ENCODE measurements around the gene AOPEP.
A peak's percentile ranks its signal among the peaks of the same experiment; 100 is the strongest.

AOPEP gene, protein sequence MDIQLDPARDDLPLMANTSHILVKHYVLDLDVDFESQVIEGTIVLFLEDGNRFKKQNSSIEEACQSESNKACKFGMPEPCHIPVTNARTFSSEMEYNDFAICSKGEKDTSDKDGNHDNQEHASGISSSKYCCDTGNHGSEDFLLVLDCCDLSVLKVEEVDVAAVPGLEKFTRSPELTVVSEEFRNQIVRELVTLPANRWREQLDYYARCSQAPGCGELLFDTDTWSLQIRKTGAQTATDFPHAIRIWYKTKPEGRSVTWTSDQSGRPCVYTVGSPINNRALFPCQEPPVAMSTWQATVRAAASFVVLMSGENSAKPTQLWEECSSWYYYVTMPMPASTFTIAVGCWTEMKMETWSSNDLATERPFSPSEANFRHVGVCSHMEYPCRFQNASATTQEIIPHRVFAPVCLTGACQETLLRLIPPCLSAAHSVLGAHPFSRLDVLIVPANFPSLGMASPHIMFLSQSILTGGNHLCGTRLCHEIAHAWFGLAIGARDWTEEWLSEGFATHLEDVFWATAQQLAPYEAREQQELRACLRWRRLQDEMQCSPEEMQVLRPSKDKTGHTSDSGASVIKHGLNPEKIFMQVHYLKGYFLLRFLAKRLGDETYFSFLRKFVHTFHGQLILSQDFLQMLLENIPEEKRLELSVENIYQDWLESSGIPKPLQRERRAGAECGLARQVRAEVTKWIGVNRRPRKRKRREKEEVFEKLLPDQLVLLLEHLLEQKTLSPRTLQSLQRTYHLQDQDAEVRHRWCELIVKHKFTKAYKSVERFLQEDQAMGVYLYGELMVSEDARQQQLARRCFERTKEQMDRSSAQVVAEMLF

GRCh38 chr9:94726495-94727191, at the start of gene AOPEP:
Gene AOPEP, plus strand, starts transcription at chr9:94726699. Its CDS starts 33,085 bp downstream, at chr9:94759784.
- peak; percentile 94 for DNase-seq

GRCh38 chr9:94677929-94678328, 48.6 kb upstream of the AOPEP start:
- DNase-seq = no peak

GRCh38 chr9:94679587-94679986, 46.9 kb upstream of the AOPEP start:
- DNase-seq = no peak

- no peak for DNase-seq
Measured at GRCh38 chr9:94680020-94680419, 46.5 kb upstream of the AOPEP start.

GRCh38 chr9:94680621-94681020, 45.9 kb upstream of the AOPEP start:
- no peak for DNase-seq

DNA sequence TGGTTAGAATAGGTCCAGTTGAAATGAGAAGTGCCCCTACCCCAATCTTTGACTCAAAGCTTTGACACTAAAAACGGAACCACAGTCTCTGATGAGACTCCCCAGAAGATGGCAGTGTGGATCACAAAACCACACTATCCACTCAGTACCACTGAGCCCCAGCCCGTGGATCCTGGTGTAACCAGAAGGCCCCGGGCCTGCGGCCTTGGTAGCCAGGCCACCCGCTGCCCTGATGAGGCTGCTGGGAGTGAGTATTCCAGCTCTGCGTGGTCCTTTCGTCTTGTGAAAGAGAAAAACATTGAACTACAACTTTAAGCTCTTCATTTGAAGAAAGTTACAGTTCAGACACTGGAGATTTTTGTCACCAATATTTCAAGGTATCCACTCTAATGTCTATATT, 45.0 kb upstream of the AOPEP start:
- peak; percentile 26 for DNase-seq

GRCh38 chr9:94685359-94685758, 41.1 kb upstream of the AOPEP start:
- no peak for DNase-seq

DNA sequence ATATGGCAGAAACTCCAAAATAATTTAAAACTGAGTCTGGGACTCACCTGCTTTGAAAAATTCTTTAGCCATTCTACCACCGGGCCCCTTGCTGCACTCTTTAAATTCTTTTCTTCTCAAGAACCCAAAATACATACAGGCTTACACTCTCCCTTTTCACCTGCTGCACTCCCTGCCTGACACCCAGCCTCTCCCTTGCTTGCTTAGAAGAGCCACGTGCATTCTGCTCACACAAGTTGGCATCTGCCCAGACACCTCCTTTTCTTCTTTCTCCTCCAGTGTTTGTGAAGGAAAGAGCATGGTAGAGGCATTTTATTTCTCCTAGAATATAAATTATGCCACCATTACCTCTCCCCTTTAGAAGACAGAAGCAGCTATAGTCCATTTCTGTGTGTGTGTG, 39.0 kb upstream of the AOPEP start:
- DNase-seq = no peak

DNA sequence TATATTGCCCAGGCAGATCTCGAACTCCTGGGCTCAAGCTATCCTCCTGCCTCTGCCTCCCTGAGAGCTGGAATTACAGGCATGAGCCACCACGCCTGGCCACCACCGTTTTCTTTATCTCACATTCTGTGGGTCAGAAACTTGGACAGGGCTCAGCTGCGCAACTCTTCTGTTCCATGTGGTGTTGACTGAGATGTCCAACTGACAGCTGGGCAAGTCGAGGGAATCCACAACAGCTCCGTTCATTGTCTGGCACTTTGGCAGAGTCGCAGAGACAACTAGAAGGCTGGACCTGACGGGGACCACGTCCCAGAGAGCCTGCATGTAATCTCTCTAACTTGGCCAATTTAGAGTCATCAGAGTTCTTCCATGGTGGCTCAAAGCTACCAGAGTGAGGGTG, 36.2 kb upstream of the AOPEP start:
- DNase-seq = no peak

- DNase-seq = no peak
Measured at GRCh38 chr9:94692601-94693000, 33.9 kb upstream of the AOPEP start.

GRCh38 chr9:94693485-94694204, 32.9 kb upstream of the AOPEP start:
- DNase-seq = no peak

- DNase-seq = no peak
Measured at GRCh38 chr9:94696545-94696944, 30.0 kb upstream of the AOPEP start.

DNA sequence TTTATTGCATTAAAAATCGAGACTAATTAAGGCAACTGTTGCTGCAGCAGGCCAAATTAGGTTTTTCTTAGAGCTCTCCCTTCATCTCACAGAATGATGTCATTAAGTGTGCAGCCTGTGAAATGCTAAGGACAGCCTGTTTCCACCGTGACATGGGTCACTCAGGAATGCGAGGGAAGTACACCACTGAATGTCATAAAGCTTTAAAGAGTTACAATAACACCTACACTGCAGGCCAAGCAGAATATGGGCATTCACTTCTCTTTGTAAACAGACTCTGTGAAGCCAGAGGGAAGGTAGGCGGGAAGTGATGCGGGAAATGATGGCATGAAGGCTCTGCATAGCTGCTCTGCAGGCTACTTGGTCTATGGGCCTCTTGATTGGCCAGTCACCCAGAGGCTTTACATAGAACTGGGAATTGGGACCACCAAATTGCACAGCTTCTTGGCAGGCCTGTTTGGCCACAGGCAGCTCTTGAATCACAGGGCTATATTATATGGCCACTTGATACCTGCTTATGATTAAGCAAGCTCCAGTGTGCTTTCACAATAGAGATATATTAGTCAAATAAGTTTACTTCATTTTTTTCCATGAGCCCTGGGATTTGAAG, 28.4 kb upstream of the AOPEP start:
- no peak for DNase-seq

DNA sequence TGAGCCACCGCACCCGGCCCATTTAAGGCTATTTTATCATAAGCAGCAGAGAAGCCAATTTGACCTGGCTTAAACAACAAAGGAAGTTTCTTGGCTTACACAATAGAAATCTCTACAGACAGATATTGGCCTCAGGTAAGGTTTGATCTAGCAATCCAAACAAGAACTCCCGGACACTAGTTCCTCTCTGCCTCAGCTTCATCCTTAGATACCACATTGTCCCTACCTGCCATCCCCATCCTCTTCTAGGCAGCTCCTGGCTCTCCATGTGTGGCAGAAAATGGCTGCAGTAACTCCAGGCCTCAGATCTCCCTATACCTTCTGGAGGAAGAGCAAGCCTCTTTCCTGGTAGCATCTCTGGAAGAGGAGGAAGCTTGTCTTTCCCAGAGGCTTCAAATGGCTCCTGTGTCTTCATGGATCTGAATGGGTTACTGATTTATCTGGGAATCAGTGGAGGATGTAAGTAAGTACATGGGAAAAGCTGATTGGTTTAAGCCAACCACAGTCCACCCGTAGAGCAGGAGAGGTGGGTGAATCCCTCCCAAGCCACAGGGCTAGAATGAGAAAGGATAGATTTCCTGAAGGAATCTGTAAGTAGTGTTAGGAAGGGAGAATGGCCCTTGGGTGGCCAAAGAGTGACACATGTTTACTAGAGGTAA, 26.7 kb upstream of the AOPEP start:
- DNase-seq = no peak

- no peak for DNase-seq
Measured at GRCh38 chr9:94700445-94700844, 26.1 kb upstream of the AOPEP start.

GRCh38 chr9:94703488-94704140, 22.9 kb upstream of the AOPEP start:
- no peak for DNase-seq

GRCh38 chr9:94705162-94705702, 21.3 kb upstream of the AOPEP start:
- no peak for DNase-seq

- no peak for DNase-seq
Measured at GRCh38 chr9:94706922-94707321, 19.6 kb upstream of the AOPEP start.

GRCh38 chr9:94713436-94714215, 12.9 kb upstream of the AOPEP start:
- DNase-seq = no peak

- no peak for DNase-seq
Measured at GRCh38 chr9:94714494-94714893, 12.0 kb upstream of the AOPEP start.
